Effector CD8-positive, alpha-beta T cell (primary cell): ENCODE measurements around the gene COL4A1.

Experiments
- DNase-seq: peaks from one replicate; lab custom pipeline; 2025; lab: John Stamatoyannopoulos, UW

The COL4A1 gene

DNA sequence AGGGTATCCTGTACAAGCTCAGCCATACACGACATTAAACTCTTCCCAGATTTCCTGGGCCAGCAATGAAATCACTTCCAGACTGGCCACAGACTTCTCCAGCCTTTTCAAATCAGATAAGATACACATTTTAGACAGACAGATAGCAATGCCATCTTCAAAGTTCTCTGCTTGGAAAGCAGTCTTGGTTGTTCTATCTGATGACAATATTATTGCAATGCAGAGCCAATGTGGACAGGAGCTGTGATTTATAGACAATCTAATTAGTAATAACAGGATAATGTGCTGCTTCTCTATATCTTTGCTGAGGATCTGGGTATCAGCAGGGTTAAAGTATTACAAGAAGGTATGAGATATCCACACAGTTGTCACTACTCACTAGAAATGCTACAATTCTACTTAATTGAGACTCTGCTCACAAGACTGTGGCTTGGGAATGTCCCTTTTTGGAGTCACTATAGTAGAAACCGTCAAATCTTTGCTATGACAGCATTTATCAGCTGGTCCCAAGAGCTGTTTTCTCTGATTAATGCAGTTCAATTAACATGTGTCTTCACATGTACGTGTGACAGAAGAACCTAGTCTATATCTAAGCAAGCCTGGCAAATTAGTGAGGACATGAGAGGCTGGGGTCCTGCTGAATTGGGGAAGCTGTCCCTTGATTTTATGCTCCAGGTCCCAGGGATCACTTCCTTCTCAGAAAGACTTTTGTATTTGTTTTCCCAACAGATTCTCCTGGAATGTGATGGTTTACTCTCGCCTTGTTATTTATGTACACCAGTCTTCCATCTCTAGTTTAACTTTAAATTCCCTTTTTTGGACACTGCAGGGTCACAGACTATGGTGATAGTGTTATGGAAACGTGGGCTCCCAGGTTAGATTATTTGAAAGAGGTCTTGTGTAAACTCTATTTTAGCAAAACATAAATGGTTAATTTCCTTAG, 68.8 kb downstream of the COL4A1 start:
- DNase-seq = no peak

DNA sequence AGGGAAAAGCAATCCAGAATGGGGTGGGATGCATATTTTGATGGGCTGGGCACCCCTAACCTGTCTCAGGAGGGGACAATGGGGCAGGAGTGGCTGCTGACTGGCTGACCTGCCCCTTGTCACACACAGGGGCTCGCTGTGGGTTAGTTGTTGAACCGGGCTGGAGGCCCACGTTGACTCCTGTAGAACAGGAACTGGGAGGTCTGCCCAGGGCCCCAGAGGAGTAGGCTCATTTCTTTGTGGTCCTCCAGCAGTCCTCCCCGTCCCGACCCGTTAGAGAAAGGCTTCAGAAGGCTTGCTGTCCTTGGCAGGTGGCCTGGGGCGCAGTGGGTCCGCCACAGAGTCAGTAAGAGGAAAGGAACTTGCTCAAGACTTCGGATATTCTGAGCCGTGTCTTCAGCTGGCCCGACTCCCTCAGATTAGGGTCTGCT, 70.1 kb downstream of the COL4A1 start:
- no peak for DNase-seq

DNA sequence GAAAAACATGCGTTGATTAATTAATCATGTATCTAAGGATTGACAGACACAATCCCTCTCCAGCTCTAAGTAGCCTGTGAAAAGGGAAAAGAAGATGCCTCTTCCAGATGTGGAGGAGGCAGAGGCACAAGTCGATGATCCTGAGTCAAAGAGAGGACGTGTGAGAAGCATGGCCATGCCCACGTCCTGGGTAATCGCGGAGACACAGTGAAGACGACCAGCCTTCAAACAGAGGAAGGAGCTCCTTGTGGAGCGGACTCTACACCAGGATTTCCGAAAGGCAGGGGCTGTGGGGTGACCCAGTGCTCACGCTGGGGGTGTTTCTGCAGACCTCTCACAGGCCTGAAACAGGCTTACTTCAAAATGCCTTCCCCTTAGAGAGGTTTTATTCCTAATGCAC, 70.5 kb downstream of the COL4A1 start:
- DNase-seq = no peak

DNA sequence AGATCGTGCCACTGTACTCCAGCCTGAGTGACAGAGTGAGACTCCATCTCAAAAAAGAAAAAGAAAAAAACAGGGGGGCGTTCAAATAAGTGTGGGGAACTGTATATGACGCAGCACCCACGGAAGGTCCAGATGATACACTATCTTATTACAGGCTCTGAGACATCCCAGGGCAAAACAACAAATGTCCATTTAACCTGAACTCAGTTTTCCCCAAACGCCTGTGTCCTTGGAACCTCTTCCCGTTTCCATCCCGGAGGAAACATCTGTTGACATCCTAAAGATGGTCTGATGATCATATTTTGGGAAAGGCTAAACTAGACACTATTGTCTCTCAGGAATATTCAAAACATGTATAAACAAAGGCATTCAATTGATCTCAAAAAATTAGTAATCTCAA, 72.4 kb downstream of the COL4A1 start:
- DNase-seq = no peak

DNA sequence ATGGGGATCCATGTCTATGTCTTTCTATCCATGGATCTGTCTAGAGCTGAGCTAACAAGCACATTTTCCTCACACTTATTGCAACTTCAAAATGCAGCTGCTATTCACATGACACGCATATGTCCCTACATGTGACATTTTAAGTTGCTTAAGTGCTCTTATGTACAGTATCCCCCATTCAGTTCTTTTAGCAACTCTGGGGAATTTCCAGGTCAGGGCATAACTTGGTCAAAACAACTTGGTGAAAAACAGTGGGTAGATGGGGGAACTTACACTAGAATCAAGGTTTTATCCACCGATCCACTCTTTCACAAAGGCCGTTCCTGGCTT, 73.0 kb downstream of the COL4A1 start:
- no peak for DNase-seq

DNA sequence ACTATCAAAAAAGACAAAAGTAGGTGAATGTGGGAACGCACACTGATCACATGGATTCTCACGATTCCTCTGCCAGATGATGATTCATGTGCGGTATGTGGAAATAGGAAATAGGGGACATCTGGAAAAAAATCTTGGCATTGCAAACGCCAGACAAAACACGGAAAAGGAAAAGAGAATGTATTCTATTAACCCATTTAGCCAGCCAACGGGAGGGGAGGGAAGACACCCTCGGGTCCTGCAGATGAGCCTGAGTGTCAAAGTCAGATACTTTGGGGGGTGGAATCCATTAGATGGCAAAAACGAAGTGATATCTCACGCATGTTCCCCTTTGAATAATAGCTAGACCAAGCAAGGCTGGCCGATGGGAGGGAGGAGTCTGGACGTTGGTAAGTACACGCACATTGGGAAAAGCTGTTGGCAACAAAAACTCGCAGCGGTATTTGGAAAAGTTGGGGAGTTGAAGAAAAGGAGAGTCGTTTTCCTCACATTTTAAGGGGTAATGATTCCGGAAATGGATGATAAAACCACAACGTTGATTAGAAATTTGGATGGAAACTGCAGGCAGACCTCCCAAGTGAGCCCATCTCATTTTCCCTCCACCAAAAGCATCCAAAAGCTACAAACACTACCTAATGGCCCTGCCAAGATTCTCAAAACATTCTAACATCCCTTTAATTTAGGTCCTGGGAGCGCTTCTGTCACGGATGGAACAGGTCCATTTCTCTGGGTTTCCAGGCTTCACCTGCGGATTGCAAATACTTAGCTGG, 73.6 kb downstream of the COL4A1 start:
- no peak for DNase-seq

DNA sequence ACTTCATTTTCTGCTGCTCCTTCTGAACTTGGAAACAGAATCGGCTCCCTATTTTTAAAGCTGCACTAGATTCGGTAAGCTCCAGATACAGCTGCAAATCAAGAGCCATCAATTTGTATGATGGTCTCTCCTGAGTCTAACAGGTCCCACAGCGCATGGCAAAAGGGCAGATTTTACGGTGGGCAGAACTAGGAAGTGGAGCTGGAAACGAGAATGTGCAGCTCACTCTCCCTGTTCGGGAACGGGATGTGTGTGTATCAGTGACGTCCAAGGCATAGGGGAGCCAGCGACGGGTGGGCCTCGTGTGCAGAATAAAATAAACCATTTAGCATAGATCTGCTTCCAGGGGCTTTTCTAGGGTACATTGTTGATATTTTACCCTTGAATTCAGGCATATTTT, 74.2 kb downstream of the COL4A1 start:
- DNase-seq = no peak

DNA sequence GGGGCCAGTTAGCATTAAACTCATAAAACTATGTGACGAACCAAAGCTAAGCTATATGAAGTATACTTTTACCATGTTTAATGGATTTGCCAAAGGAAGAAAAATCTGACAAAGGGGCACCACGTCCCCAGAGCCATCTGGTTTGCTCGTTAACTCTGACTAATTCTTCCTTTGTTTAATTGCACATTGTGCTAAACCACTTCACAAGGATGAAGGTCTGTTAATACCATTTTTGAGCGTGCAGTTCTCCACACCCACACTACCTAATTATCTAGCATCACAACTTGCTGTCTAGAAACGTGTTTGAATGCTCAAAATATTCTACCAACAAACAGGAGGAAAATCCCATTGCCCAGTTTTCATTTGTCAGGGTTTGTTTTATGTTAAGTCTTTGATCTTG, 74.8 kb downstream of the COL4A1 start:
- no peak for DNase-seq

DNA sequence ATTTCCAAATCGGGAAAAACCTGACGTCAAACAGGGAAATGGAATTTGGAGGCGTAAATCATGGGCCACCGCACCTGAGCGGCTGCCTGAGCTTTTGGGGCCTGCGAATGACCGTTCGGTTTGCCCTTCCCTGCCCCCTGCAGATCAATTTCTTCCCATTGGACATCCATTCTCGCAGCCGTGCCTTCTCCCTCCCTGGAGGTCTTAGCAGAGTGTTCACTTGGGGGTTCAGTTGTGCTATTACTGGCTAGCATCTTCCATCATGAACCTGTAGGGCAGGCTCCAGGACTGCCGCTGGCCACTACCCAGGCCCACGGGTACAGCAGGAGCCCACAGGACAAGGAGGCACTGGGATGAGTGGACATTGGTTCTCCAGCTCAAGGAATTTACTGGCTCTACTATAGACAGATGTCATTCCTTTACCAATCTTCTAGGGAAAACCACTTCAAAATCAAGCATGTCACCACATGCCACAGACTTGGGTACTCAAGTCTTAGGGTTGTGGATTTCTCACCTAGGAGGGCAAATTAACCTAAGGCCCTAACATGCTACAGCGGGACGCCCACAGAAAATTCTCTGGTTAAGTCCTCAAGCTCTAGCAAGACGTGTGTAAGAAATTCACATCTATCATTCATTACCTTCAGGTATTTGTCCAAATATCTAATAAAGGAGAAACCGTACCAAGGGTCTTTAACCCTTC, 75.5 kb downstream of the COL4A1 start:
- DNase-seq = no peak

DNA sequence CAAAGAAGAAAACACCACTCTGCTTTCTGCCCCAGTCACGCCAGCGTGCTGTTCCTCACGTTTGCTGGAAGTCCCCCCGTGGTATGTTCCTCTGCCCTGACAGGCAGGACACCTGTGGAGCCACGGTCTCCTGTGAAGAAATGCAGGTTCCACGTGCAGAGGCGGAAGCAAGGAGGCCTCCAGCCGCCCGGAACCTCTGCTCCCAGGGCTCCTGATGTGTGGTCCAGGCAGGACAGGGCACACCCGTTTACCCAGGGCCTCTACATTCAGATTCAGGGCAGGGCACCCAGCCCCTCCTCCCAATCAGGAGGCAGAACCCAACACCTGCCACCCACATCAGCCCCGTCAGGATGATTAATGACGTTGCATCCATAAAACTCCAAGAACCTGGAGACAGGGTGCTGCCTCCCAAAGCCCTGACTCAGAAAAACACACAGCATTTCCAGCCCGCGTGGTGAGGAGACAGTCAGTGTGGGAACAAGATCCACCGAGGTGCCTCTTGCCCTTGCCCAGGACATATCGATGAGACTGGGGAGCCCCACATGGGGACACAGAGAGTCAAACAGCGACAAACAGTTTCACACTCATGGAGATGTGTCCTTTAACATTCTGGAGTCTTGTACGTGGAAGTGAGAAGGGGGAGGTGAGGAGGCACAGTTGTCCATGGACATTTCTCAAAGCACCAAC, 76.2 kb downstream of the COL4A1 start:
- no peak for DNase-seq

DNA sequence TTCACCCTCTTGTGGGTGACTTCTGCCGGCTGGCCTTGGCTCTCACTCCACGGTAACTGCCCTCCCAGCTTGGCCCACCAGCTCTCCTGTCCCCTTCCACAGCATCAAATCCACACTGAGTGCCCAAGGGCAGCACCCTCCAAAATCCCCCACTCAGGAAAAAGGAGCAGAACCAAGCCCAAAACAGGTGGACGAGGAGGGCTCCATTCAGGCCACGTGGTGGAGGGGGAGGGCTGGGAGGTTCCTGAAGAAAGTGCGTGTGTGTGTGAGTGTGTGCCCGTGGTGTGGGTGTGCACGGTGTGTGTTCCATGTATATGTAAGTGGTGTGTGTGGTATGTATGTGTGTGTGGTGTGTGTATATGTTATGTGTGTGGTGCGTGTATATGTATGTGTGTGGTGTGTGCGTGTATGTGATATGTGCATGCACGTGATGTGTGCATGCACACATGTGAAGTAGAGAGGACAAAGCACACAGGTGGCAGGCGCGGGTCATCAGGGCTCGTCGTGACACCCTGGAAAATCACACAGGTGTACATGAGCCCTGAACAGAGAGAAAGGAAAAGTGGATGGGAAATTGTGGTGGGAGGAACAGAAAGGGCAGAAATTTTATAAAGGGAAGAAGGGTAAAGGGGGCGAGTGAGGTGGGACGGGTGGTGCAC, 76.9 kb downstream of the COL4A1 start:
- no peak for DNase-seq

DNA sequence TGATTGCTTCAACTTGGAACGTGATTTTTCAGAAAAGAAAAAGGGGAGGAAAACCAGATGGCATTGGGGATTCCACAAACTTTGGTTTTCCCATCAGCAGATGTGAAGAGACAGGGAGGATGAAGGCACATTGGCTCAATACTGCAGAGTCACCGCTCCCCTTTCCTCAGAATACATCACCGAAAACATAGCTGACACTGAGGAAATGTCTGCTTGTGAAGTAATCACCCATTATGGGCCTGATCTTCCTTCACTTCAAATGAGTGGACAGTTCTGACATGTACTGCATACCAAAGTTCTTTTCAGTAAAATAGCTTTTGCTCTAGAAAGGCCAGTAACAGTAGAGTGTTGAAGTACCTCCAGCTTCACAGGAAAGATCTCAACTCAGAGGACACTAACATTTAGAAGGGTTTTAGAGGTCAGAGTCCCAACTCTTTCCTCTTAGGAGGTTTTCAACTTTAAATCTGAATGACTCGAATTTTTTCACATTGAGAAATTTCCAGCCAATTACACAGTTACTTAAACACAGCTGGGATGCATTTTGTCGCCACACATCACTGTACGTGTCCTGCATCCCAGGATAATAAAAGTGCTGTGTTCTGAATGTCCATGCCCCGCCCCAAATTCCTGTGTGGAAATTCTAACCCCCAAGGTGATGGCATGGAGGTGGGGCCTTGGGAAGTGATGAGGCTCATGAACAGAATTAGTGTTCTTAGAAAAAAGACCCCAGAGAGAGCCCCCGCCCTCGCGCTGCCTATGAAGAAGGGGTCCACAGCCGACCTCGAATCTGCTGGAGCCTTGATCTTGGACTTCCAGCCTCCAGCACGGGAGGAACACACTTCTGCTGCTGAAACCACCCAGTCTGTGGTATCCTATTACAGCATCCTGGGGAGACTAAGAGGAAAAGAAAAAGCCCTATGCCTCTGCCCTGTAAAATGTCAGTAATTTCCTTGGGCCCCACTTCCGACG, 77.7 kb downstream of the COL4A1 start:
- no peak for DNase-seq

DNA sequence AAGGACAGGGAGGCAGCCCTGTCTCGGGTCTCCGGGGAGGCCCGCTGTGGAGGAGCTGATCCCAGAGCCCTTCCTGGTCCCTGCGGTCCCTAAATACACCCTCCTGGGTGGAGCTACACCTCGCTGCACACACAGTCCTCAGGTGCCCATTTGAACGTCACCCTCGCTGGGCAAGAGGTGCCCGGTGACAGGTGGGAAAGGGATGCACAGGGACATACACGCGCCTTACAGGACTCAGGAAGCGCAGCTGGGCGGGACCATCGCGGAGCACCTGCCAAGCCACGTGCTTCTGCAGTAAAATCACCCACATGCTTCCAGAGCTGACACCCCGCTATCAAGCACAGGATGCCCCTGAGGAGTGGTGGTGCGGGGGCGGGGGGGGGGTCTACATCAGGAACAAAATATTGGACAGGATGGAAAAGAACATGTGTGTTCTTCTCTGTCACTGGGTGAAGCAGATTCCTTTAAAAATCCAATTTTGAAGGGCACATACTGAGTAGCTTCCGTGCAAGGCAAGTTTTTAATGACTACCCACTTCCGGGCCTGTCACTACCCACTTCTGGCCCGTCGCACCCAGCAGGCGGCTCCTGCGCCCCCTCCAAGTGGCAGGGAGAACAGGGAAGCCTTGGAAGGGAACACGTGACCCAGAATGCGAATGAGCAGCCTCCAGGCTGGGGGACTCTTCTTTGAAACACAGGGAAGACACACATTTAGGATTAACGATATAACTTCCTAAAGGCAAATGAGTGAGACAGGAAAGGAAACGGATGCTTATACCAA, 78.9 kb downstream of the COL4A1 start:
- DNase-seq = no peak

DNA sequence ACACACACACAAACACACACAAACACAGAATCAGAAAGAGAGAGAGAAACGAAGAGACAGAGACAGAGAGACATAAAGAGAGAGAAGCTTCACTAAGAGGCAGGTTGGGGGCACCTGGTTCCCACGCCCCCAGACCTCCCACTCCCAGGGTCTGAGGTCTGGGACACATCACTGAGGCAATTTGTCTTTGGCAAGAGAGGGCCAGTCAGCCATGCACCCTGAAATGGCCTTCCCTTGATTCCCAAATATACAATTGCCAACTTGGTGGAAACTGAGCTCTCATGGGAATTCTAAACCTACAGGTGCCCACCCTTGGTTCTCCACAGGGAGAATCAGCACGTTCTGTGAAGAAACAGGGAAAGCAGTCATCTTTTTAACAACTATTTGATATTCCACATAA, 79.5 kb downstream of the COL4A1 start:
- DNase-seq = no peak

DNA sequence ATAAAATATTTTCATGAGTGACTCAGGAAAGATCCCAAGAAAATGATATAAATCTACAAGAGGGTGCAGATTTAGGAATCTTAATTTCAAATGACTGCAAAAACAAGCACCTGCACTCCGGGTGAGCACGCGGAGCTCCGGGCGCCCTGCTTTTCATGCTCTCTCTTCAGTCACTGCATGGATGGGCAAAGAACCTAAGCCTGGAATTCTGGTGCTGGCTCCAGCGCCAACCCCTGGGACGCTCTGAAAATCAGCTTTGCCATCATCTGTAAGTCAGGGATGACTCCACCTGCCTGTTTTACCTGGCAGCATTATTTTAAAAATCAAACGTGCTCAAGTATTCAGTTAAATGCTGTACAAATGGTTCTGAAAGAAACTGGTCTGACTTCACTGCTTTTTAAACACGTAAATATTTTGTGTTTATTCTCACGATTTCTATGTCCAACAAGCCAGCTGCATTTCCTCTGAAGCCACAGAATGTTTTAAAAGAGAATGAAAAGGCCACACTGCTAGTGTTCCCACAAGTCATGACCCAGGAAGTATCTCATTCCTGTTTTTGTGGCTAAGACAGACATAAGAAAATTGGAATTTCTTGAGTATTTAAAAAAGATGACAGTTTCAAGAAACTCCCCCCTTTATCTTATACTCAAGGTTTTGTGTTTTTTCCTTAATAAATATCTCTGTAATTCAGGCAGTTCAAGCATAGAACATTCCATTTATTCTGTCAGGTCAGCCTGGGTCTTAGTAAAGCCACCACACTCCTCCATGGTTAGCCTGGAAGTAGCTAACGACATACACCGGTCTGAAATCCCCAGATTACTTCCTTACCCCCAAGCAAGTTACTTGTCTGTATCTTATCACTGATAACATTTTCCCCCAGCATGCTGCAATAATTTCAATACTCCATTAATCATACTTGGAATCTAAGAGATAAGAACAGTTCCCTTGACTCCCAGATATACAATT, 81.1 kb downstream of the COL4A1 start:
- DNase-seq = no peak

DNA sequence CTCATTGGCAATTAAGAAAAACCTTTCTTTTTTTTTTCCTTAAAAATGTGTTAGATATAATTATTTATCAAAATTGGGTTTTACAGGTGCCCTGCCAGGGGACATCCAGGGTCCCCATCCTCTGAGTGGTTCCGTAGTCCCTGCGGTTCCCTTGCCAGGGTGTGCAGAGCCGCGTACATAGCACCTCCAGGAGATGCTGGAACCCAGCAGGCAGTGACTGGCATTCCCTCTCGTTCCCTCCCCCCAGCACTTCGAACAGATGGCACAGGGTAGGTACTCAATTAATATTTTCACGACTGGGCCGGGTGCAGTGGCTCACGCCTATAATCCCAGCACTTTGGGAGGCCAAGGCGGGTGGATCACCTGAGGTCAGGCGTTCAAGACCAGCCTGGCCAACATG, 82.0 kb downstream of the COL4A1 start:
- DNase-seq = no peak

DNA sequence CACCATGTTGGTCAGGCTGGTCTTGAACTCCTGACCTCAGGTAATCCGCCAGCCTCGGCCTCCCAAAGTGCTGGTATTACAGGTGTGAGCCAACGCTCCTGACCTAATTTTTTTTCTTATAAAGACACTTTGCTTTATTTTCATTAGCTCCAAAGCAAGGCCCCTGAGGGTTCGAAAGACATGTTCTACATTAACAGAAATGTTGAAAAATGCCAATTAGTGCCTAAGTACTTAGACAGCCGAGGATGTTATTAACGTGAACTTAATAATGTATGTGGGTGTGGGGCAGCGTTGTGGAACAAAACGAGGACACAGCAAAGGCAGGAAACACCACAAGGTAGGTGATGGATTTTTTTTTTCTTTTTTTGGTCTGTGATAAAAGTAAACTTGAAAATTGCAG, 82.4 kb downstream of the COL4A1 start:
- DNase-seq = no peak

DNA sequence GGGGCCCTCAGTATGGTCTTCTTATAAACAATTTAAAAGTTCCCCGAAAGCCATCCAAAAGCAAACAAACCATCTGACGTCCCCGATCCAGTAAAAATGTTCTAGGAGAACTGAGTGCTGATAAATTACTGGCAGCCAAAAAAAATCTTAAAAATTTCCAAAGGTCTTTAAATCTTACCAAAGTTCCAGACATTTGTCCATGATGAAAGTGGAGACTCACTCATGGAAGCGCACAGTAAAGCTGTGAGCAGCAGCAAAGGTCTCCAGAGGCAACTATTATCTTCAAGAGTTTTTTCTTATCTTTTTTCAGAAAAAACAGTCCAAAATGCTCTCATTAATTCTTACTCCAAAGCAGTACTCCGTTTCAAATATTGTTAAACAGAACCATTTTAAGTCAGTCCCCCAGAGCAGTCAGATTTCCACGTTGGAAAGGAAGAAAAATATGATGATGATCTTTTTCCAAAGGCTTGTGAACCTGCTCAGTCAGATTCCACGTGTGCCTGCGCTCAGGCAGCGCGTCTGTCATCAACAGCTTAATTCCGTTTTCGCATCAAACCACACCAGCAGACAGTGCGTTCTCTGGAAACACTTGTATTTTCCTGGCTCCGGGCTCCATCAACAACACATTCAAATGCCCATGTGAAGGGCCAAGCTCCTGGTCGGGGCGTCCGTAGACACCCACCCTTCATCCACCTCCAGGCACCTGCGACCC, 85.4 kb downstream of the COL4A1 start:
- DNase-seq = no peak
